Endothelial cell (in vitro differentiated cells): ENCODE data around the gene ZIC3. TPM values are rescaled to one million over a fixed set of nuclear protein-coding genes. Genes with fewer than 3 reads are reported as not detected.
"Not testable (repeated sequence)": the region's sequence is repeated elsewhere in the genome, so short reads cannot be mapped to it uniquely, and the experiment has no call there.

Source experiments
- DNase-seq: peaks from one replicate; pipeline ENCODE4 v3.0.0; 2021; ENCODE audit warnings: low spot score
- H3K27ac Mint-ChIP-seq: one replicate; pipeline ENCODE4 v1.8.0; 2021; ENCODE audit warnings: mixed read lengths, inconsistent platforms; ENCODE audit not compliant: unreplicated experiment
- H3K27me3 Mint-ChIP-seq: one replicate; pipeline ENCODE4 v1.8.0; 2021; ENCODE audit warnings: mild to moderate bottlenecking, moderate library complexity, mixed read lengths, inconsistent platforms; ENCODE audit not compliant: unreplicated experiment
- H3K36me3 Mint-ChIP-seq: one replicate; pipeline ENCODE4 v1.8.0; 2021; ENCODE audit warnings: mild to moderate bottlenecking, low read depth, mixed read lengths, inconsistent platforms; ENCODE audit not compliant: unreplicated experiment
- H3K4me1 Mint-ChIP-seq: one replicate; pipeline ENCODE4 v1.8.0; 2021; ENCODE audit warnings: mild to moderate bottlenecking, mixed read lengths, inconsistent platforms; ENCODE audit not compliant: unreplicated experiment
- H3K4me3 Mint-ChIP-seq: one replicate; pipeline ENCODE4 v1.8.0; 2021; ENCODE audit warnings: mild to moderate bottlenecking, mixed read lengths, inconsistent platforms; ENCODE audit not compliant: unreplicated experiment
- H3K9me3 Mint-ChIP-seq: one replicate; pipeline ENCODE4 v1.8.0; 2021; ENCODE audit warnings: mixed read lengths, inconsistent platforms; ENCODE audit not compliant: unreplicated experiment
- CTCF ChIP-seq: fragments of 200-600 bp; sonication (generic); IDR thresholded peaks from one replicate; pipeline ENCODE4 v1.5.0; 2021; ENCODE audit warnings: antibody characterized with exemption; ENCODE audit not compliant: unreplicated experiment
- total RNA-seq: library from RNA; stranded (reverse); fragmentation: NEBNext Ultra II Directional; extraction: Animal tissue kit (Norgen Biotek cat#: 25700); gene quantifications from one replicate; pipeline ENCODE4 v1.2.1, GENCODE V29; 2021; ENCODE audit not compliant: unreplicated experiment

Gene ZIC3
- total RNA-seq, 1 donor from 2014 or later = 4.6 TPM

GRCh38 chrX:137548261-137548660 lies 17.7 kb upstream of the ZIC3 start:
- DNase-seq = no peak
- H3K36me3 Mint-ChIP-seq = no peaks in the 10 kb centered on the region
- H3K27me3 Mint-ChIP-seq = peaks cover 7% of the 10 kb centered on the region
- H3K27ac Mint-ChIP-seq = no peak overlapping the region
- no peaks in the 10 kb centered on the region for H3K9me3 Mint-ChIP-seq
- no peak for TF ChIP-seq CTCF
- peaks cover 4% of the 10 kb centered on the region for H3K4me1 Mint-ChIP-seq
- no peak overlapping the region for H3K4me3 Mint-ChIP-seq

DNA sequence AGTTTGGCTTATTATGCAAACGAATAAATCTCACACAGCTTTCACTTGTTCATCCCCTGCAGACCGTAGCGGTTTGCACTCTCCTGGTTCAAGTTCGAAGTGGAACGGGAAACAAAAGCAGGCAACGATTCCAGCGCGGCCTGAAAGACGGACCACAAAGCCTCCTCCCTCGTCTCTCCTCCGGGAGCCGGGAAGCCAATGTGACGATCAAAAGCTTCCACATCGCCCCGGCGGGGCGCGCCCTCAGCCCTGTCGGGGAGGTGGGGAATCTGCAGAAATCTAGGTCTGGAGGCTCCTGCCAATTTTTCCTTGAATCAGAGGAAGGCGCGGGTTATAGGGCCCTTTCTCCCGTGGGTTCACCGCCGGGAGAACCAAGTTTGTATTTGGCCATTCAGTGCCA lies 16.9 kb upstream of the ZIC3 start:
- Mint-ChIP-seq H3K27ac (no peak overlapping the region), H3K4me1 (peaks cover 4% of the 10 kb centered on the region), H3K4me3 (no peak overlapping the region), H3K36me3 (no peaks in the 10 kb centered on the region), H3K27me3 (peaks cover 7% of the 10 kb centered on the region), H3K9me3 (no peaks in the 10 kb centered on the region)
- no peak for DNase-seq
- TF ChIP-seq CTCF = no peak

- H3K4me1 Mint-ChIP-seq = peaks cover 4% of the 10 kb centered on the region
- no peak overlapping the region for H3K27ac Mint-ChIP-seq
- H3K4me3 Mint-ChIP-seq = peak overlapping the region; percentile 67
- TF ChIP-seq CTCF = no peak
- DNase-seq = no peak
- no peaks in the 10 kb centered on the region for H3K9me3 Mint-ChIP-seq
- peaks cover 9% of the 10 kb centered on the region for H3K27me3 Mint-ChIP-seq
- no peaks in the 10 kb centered on the region for H3K36me3 Mint-ChIP-seq
Observed at GRCh38 chrX:137549851-137550664, 15.9 kb upstream of the ZIC3 start.

DNA sequence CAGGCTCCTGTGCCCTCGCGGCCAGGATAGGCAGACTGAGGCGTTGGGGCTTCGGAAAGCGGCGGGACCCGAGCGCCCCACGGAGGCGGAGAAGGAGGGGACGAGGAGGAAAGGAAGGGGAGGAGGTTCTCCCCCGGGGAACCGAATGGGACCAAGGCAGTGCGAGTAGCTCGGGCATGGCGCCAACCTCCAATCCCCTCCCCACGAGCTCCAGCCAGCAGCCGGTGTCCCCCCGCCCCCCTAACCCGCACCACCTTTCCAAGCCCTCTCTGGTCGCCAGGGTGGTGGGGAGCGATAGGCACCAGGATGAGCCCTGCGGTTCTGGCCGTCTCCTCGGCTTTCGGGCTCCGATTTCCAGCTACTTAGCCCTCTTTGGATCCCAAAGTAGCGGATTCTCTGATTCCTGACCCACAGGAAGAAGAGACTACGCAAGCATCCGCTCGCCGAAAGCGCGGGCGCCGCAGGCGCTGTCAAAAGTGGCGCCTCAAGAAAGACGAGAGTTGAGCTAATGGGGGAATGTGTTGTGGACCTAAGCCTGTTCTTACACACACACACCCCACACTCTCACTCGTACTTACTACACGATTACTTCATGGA lies 15.2 kb upstream of the ZIC3 start:
- Mint-ChIP-seq H3K36me3 (no peaks in the 10 kb centered on the region), H3K4me1 (peaks cover 4% of the 10 kb centered on the region), H3K27me3 (peaks cover 7% of the 10 kb centered on the region), H3K4me3 (peak overlapping the region; percentile 67), H3K9me3 (no peaks in the 10 kb centered on the region), H3K27ac (no peak overlapping the region)
- TF ChIP-seq CTCF = no peak
- DNase-seq = no peak

DNA sequence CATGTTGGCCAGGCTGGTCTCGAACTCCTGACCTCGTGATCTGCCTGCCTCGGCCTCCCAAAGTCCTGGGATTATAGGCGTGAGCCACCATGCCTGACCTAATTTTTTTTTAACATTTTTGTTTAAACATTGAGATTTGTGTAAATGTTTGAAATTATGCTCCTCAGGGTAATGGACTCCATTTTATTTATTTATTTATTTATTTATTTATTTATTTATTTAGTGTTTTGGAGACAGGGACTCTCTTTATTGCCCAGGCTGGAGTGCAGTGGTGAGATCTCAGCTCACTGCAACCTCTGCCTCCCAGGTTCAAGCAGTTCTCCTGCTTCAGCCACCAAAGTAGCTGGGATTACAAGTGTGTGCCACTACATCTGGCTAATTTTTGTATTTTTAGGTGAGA lies 13.8 kb upstream of the ZIC3 start:
- H3K9me3 Mint-ChIP-seq, H3K27me3 Mint-ChIP-seq, H3K4me3 Mint-ChIP-seq, H3K4me1 Mint-ChIP-seq, H3K27ac Mint-ChIP-seq, H3K36me3 Mint-ChIP-seq, DNase-seq: not testable (repeated sequence)
